K562 (cell line): ENCODE measurements around the gene GALNS. TPM values are rescaled to one million over a fixed set of nuclear protein-coding genes. Genes with fewer than 3 reads are reported as not detected.
A peak's percentile ranks its signal among the peaks of the same experiment; 100 is the strongest.

ENCODE experiments used
- ATAC-seq: fragments of 200-7000 bp; cut with Tn5 transposase; 3 replicates; pipeline ENCODE4 v1.9.1; 2020; ENCODE audit warnings: moderate library complexity
- BruUV-seq: library from RNA; stranded (reverse); fragments of 400-500 nt; replicated peaks from 2 replicates; lab custom pipeline; 2021; lab: Mats Ljungman, UMichigan
- CTCF ChIA-PET: fragments of 300-600 bp; formaldehyde crosslinking; extraction: SDS; loops from one replicate; lab custom pipeline; 2021; ENCODE audit warnings: low intra/inter-chr PET ratio; lab: Yijun Ruan, JAX
- POLR2A ChIA-PET: fragments of 300-600, 350-650 bp; sonication (Branson Sonifier 250); formaldehyde crosslinking; extraction: SDS; loops from one replicate; lab custom pipeline; 2021; ENCODE audit warnings: antibody characterized with exemption, inconsistent platforms; lab: Yijun Ruan, JAX
- DNase-seq, 4 experiments: peaks; one replicate each; pipeline versions ENCODE4 v3.0.0 to v3.0.0-alpha.2; 2011 to 2018; ENCODE audit warnings: low spot score in 3 of 4, mixed read lengths in 3 of 4; ENCODE audit errors: extremely low read depth in 1 of 4
- FAIRE-seq: peaks from 2 replicates; lab custom pipeline; 2011; peaks lifted over from hg19 to GRCh38; lab: Jason Lieb, UNC
- H2AFZ ChIP-seq: 2 replicates; pipeline ENCODE4 v1.6.0; 2011; ENCODE audit warnings: low read depth, low read length, control low read depth, inconsistent platforms
- H3K27ac ChIP-seq: fragments of 200-600 bp; 3 replicates; pipeline ENCODE4 v1.8.0; 2011; ENCODE audit warnings: low read depth, mild to moderate bottlenecking, control low read depth, inconsistent platforms, low read length, moderate library complexity, mixed read lengths; ENCODE audit errors: extremely low read depth
- H3K27me3 ChIP-seq, 2 experiments: fragments of 300-600 bp in 1 of 2; 2 replicates in 1 of 2; 3 replicates in 1 of 2; pipeline versions ENCODE4 v1.6.0 to v1.8.0; 2011; ENCODE audit warnings: inconsistent platforms in 2 of 2, low read length in 2 of 2, mild to moderate bottlenecking in 1 of 2, mixed read lengths in 1 of 2, moderate library complexity in 1 of 2; ENCODE audit not compliant: control insufficient read depth in 2 of 2, insufficient read depth in 2 of 2
- H3K36me3 ChIP-seq: fragments of 300-600 bp; 3 replicates; pipeline ENCODE4 v1.8.0; 2011; ENCODE audit warnings: mild to moderate bottlenecking, low read length, inconsistent platforms; ENCODE audit not compliant: control insufficient read depth, insufficient read depth
- H3K4me1 ChIP-seq, 2 experiments: fragments of 200-600 bp in 1 of 2; replicated peaks in 1 of 2; 2 replicates in 1 of 2; 3 replicates in 1 of 2; pipeline versions ENCODE4 v1.5.1 to v1.8.0; 2011; ENCODE audit warnings: inconsistent platforms in 2 of 2, low read length in 2 of 2, mild to moderate bottlenecking in 1 of 2, mixed read lengths in 1 of 2, moderate library complexity in 1 of 2; ENCODE audit not compliant: control insufficient read depth in 2 of 2, insufficient read depth in 2 of 2
- H3K4me2 ChIP-seq: 2 replicates; pipeline ENCODE4 v1.6.1; 2011; ENCODE audit warnings: low read length, control low read depth, inconsistent platforms, mixed read lengths; ENCODE audit not compliant: insufficient read depth
- H3K4me3 ChIP-seq: fragments of 200-600 bp; sonication (generic), shearing (Covaris generic); 2 replicates; pipeline ENCODE4 v1.5.1; 2016; ENCODE audit warnings: control low read depth, inconsistent platforms
- H3K79me2 ChIP-seq: fragments of 200-600 bp; 3 replicates; pipeline ENCODE4 v1.8.0; 2011; ENCODE audit warnings: low read length, inconsistent platforms; ENCODE audit not compliant: control insufficient read depth, insufficient read depth
- H3K9ac ChIP-seq, 2 experiments: 2 replicates each; pipeline versions ENCODE4 v1.6.0 to v1.6.1; 2011; ENCODE audit warnings: low read depth in 2 of 2, low read length in 2 of 2, control low read depth in 1 of 2, inconsistent platforms in 1 of 2, mild to moderate bottlenecking in 1 of 2, mixed read lengths in 1 of 2; ENCODE audit not compliant: insufficient read depth in 1 of 2
- H3K9me1 ChIP-seq: one replicate; pipeline ENCODE4 v1.6.0; 2011; ENCODE audit warnings: inconsistent platforms, mild to moderate bottlenecking, low read length, moderate library complexity; ENCODE audit not compliant: control insufficient read depth, insufficient read depth
- H3K9me3 ChIP-seq: replicated peaks from 2 replicates; pipeline ENCODE4 v1.5.1; 2011; ENCODE audit warnings: low read depth, low read length, inconsistent platforms; ENCODE audit not compliant: control insufficient read depth, insufficient read depth
- H4K20me1 ChIP-seq: replicated peaks from 2 replicates; pipeline ENCODE4 v1.6.1; 2011; ENCODE audit warnings: low read length, inconsistent platforms, mixed read lengths; ENCODE audit not compliant: control insufficient read depth, insufficient read depth
- BDP1 ChIP-seq: IDR thresholded peaks from 3 replicates; pipeline ENCODE4 v1.6.1; 2011; ENCODE audit not compliant: insufficient read length, insufficient read depth
- CBX3 ChIP-seq, 2 experiments: IDR thresholded peaks; 1 replicate in 1 of 2; 2 replicates in 1 of 2; pipeline ENCODE4 v1.6.1; 2012; ENCODE audit warnings: inconsistent platforms in 2 of 2, low read length in 2 of 2, borderline replicate concordance in 1 of 2, control low read depth in 1 of 2
- CCAR2 ChIP-seq: fragments of 200-400 bp; formaldehyde crosslinking; IDR thresholded peaks from 2 replicates; pipeline ENCODE4 v1.6.1; 2017; ENCODE audit warnings: mild to moderate bottlenecking, low read depth, low read length
- ERF ChIP-seq: fragments of 450-650 bp; formaldehyde crosslinking; IDR thresholded peaks from 2 replicates; pipeline ENCODE4 v1.4.0; 2020; ENCODE audit warnings: mild to moderate bottlenecking, mixed read lengths
- GABPB1 ChIP-seq: sonication (generic); formaldehyde crosslinking; IDR thresholded peaks from 2 replicates; pipeline ENCODE4 v1.8.0; 2022; ENCODE audit warnings: mild to moderate bottlenecking, missing genetic modification reagents
- MXI1 ChIP-seq: IDR thresholded peaks from 2 replicates; pipeline ENCODE4 v1.6.1; 2011; ENCODE audit warnings: low read depth, mild to moderate bottlenecking, improper control_type of control experiment, low read length
- NEUROD1 ChIP-seq: fragments of 150-350 bp; IDR thresholded peaks from 2 replicates; pipeline ENCODE4 v1.6.1; 2014; ENCODE audit warnings: borderline replicate concordance, low read length, low read depth; ENCODE audit not compliant: partially characterized antibody
- RBFOX2 ChIP-seq: fragments of 200-400 bp; formaldehyde crosslinking; IDR thresholded peaks from 2 replicates; pipeline ENCODE4 v1.6.1; 2017; ENCODE audit warnings: low read depth, mild to moderate bottlenecking, low read length, moderate library complexity
- TAF1 ChIP-seq: IDR thresholded peaks from 2 replicates; pipeline ENCODE4 v1.6.1; 2011; ENCODE audit warnings: mild to moderate bottlenecking, low read length, moderate library complexity; ENCODE audit not compliant: insufficient read depth, control insufficient read depth, severe bottlenecking; ENCODE audit errors: extremely low read depth
- TCF7L2 ChIP-seq: fragments of 150-350 bp; IDR thresholded peaks from 2 replicates; pipeline ENCODE4 v1.6.1; 2016; ENCODE audit warnings: low read depth, mild to moderate bottlenecking, low read length, moderate library complexity
- ZBTB49 ChIP-seq: sonication (generic); formaldehyde crosslinking; IDR thresholded peaks from 2 replicates; pipeline ENCODE4 v1.8.0; 2022; ENCODE audit warnings: missing genetic modification reagents, mild to moderate bottlenecking, borderline replicate concordance
- ZNF778 ChIP-seq: fragments of 450-650 bp; formaldehyde crosslinking; IDR thresholded peaks from 2 replicates; pipeline ENCODE4 v1.4.0; 2020; ENCODE audit warnings: mild to moderate bottlenecking, moderate library complexity
- ZNF785 ChIP-seq: fragments of 250-450 bp; sonication (Bioruptor Pico); IDR thresholded peaks from 2 replicates; pipeline ENCODE4 v1.4.0; 2020; ENCODE audit warnings: mild to moderate bottlenecking
- WGBS: fragments of 100-300 bp; shearing (Covaris generic); methylation state at CpG from one replicate; pipeline ENCODE4 v1.1.6; 2016; ENCODE audit warnings: low coverage, mixed read lengths; ENCODE audit not compliant: insufficient coverage; ENCODE audit errors: missing lambda C conversion rate; 5-methylcytosine and 5-hydroxymethylcytosine counted together
- in situ Hi-C: fragments of 300-500 bp; cut with MboI; formaldehyde crosslinking; loops from 4 replicates; pipeline ENCODE4 v1.15.0; 2018; ENCODE audit warnings: inconsistent platforms, mixed read lengths
- intact Hi-C: fragments of 100-400 bp; cut with micrococcal nuclease; formaldehyde crosslinking; loops from 2 replicates; pipeline ENCODE4 v1.14.2; 2022
- polyA plus RNA-seq, 8 experiments: library from polyadenylated mRNA; depleted of rRNA in 4 of 8; stranded (reverse) in 5 of 8; unstranded in 3 of 8; fragments of >200 nt; fragmentation: Nextera tagmentation in 2 of 8; fragmentation: Illumina TruSeq in 1 of 8; extraction: Ambion mirVana in 2 of 8; extraction: Trizol in 1 of 8; gene quantifications; 2 replicates each; pipeline versions ENCODE4 v1.2.1 to v1.2.3, GENCODE V29; 2011 to 2014; ENCODE audit warnings: inconsistent platforms in 1 of 8, missing spikeins in 1 of 8
- total RNA-seq, 7 experiments: library from RNA; depleted of rRNA in 6 of 7; stranded (reverse); fragments of >200 nt in 6 of 7; fragmentation: Illumina TruSeq in 2 of 7; extraction: Trizol in 2 of 7; gene quantifications; 2 replicates each; pipeline versions ENCODE4 v1.2.1 to v1.2.3, GENCODE V29; 2011 to 2021; ENCODE audit warnings: low replicate concordance in 1 of 7
- TF ChIP-seq, protein P1 (sequence below): fragments of 450-650 bp; formaldehyde crosslinking; IDR thresholded peaks from 2 replicates; pipeline ENCODE4 v1.4.0; 2022; ENCODE audit warnings: missing genetic modification characterization
- TF ChIP-seq, protein P2 (sequence below): fragments of 200-800 bp; sonication (Bioruptor generic); IDR thresholded peaks from 2 replicates; pipeline ENCODE4 v1.6.1; 2017; ENCODE audit warnings: missing genetic modification characterization, missing compliant biosample characterization

GALNS gene
- total and polyA plus RNA-seq, 9 of the 15 experiments (the other 6 are each of a cell fraction or from before 2014, with no cell fraction given), result 0.38 to 13.2 (median 4.3) TPM

DNA sequence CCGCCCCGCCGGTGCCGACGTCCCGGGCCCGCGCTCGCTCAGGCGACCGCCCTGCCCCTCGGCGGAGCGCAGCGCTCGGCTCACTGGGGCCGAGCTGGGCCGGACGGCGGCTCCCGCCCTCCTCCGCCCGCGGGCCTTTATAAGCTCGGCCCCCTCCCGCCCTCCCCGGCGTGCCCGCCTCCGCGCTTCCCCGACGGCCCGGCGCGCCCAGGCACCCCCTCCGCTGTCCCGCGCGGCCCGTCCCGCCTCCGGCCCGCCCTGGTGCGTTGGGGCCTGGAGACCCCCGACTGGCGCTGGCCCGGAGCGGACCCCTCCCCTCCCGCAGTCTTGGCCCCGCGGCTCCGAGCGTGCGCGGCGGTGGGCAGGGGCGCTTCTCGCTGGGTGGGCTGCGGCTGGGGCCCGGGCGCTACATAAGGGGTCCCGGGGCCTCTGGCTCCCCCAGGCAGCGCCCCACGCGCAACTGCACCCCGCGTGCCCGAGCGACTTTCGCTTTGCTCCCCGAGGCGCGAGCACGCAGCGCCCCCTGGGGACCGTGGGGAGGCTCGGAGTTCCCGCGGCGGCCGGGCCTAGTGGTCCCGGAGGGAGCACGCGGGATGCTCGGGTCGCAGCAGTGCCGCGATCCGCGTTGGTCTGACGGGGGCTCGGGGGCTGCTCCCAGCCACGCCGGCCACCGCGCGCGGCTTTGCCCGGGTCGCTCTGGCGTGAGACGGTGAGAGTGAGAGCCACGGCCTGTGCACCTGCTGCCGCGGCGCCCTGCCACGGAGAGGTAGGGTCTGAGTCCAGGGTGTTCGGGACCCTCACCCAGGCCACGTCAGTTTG lies 71.4 kb downstream of the GALNS start, which contains the start of gene PIEZO1 (continued):
- TF ChIP-seq GABPB1 (CRISPR knock-in tag), result peak; percentile 81
- peak; percentile 78 for TF ChIP-seq RBFOX2
- no peak for TF ChIP-seq BDP1
- TF ChIP-seq MXI1, result no peak
- TF ChIP-seq, all 486 proteins: peak for 153

GRCh38 chr16:88784856-88785105 lies 72.0 kb downstream of the GALNS start:
- BruUV-seq, result no TSS peak
- Histone ChIP-seq H3K4me3 (peak overlapping the region; percentile 70), H3K9me1 (peaks cover 5% of the 10 kb centered on the region), H3K79me2 (peaks cover 59% of the 10 kb centered on the region), H2AFZ (no peak overlapping the region), H3K4me2 (peak overlapping the region; percentile 78; the same call in 1 of the 2 replicates), H3K9ac (peak overlapping the region; percentile 90 to 99; a peak in 3 of 4 replicates), H3K36me3 (peaks cover 19% of the 10 kb centered on the region), H3K4me1 (peaks cover 33 to 70% of the 10 kb centered on the region in 2 experiments), H3K27ac (peak overlapping the region; percentile 93), H4K20me1 (peaks cover 26% of the 10 kb centered on the region; the same call in 1 of the 2 replicates), H3K9me3 (no peaks in the 10 kb centered on the region), H3K27me3 (no peaks in the 10 kb centered on the region)
- DNase-seq (no peak), ATAC-seq (peak; percentile 16), FAIRE-seq (no peak)
- intact Hi-C loops, result loop anchor here (2.0 kb wide), 2 partner anchors 14 to 48 kb away; no protein-coding TSS in a partner anchor
- ChIA-PET POLR2A (interaction anchor here (0.6 to 7.0 kb wide), 19 partner anchors 8 to 723 kb away, joined by 3 to 124 read pairs (median 4); partner anchors contain the start of genes APRT and CDT1), CTCF (interaction anchor here (0.6 to 3.3 kb wide), 6 partner anchors 29 to 223 kb away, joined by 3 to 51 read pairs (median 6); no protein-coding TSS in a partner anchor)
- in situ Hi-C loops, result no loop called here
- WGBS, result 1% methylated on average over 13 of the region's 32 CpGs
- TF ChIP-seq ERF (CRISPR knock-in tag), result peak; percentile 71
- TF ChIP-seq, protein P1, sequence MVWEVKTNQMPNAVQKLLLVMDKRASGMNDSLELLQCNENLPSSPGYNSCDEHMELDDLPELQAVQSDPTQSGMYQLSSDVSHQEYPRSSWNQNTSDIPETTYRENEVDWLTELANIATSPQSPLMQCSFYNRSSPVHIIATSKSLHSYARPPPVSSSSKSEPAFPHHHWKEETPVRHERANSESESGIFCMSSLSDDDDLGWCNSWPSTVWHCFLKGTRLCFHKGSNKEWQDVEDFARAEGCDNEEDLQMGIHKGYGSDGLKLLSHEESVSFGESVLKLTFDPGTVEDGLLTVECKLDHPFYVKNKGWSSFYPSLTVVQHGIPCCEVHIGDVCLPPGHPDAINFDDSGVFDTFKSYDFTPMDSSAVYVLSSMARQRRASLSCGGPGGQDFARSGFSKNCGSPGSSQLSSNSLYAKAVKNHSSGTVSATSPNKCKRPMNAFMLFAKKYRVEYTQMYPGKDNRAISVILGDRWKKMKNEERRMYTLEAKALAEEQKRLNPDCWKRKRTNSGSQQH (CRISPR knock-in tag), result no peak
- TF ChIP-seq, protein P2, sequence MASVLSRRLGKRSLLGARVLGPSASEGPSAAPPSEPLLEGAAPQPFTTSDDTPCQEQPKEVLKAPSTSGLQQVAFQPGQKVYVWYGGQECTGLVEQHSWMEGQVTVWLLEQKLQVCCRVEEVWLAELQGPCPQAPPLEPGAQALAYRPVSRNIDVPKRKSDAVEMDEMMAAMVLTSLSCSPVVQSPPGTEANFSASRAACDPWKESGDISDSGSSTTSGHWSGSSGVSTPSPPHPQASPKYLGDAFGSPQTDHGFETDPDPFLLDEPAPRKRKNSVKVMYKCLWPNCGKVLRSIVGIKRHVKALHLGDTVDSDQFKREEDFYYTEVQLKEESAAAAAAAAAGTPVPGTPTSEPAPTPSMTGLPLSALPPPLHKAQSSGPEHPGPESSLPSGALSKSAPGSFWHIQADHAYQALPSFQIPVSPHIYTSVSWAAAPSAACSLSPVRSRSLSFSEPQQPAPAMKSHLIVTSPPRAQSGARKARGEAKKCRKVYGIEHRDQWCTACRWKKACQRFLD (CRISPR knock-in tag), result no peak
- TF ChIP-seq CCAR2, result no peak
- no peak for TF ChIP-seq TCF7L2
- TF ChIP-seq ZNF778 (CRISPR knock-in tag), result no peak
- no peak for TF ChIP-seq CBX3 (IDR thresholded peaks at IDR 0.05; ENCODE audit: borderline replicate concordance in 1 of 2, low read length in 2 of 2)
- TF ChIP-seq ZBTB49 (CRISPR knock-in tag), result no peak
- TF ChIP-seq TAF1, result no peak
- no peak for TF ChIP-seq NEUROD1
- TF ChIP-seq ZNF785 (CRISPR knock-in tag), result no peak
